Parathyroid adenoma (tissue), 2 donors: Measurements from ENCODE around the gene ALK.
"Not testable (repeated sequence)": the region's sequence is repeated elsewhere in the genome, so short reads cannot be mapped to it uniquely, and the experiment has no call there.

Source experiments
- H2AFZ ChIP-seq: fragments of 300-600 bp; sonication (generic); one replicate; pipeline ENCODE4 v1.7.0; 2017; ENCODE audit warnings: antibody characterized with exemption, mild to moderate bottlenecking
- H3K27ac ChIP-seq: fragments of 300-600 bp; sonication (generic); one replicate; pipeline ENCODE4 v1.7.0; 2017
- H3K27me3 ChIP-seq: fragments of 300-600 bp; sonication (generic); one replicate; pipeline ENCODE4 v1.7.0; 2017; ENCODE audit warnings: low read length; ENCODE audit not compliant: control insufficient read depth, insufficient read depth
- H3K36me3 ChIP-seq: fragments of 300-600 bp; sonication (generic); one replicate; pipeline ENCODE4 v1.7.0; 2017; ENCODE audit warnings: low read length; ENCODE audit not compliant: control insufficient read depth, insufficient read depth
- H3K4me1 ChIP-seq: fragments of 300-600 bp; sonication (generic); one replicate; pipeline ENCODE4 v1.7.0; 2017; ENCODE audit warnings: control low read depth
- H3K4me2 ChIP-seq: fragments of 300-600 bp; sonication (generic); one replicate; pipeline ENCODE4 v1.7.0; 2017; ENCODE audit warnings: low read length
- H3K4me3 ChIP-seq: fragments of 300-600 bp; sonication (generic); one replicate; pipeline ENCODE4 v1.7.0; 2017; ENCODE audit warnings: low read depth, low read length
- H3K79me2 ChIP-seq: fragments of 300-600 bp; sonication (generic); one replicate; pipeline ENCODE4 v1.7.0; 2017; ENCODE audit warnings: control low read depth
- H3K9ac ChIP-seq: fragments of 300-600 bp; sonication (generic); one replicate; pipeline ENCODE4 v1.7.0; 2017; ENCODE audit warnings: mild to moderate bottlenecking
- H3K9me3 ChIP-seq: fragments of 300-600 bp; sonication (generic); one replicate; pipeline ENCODE4 v1.7.0; 2017; ENCODE audit warnings: low read length; ENCODE audit not compliant: control insufficient read depth
- TF ChIP-seq, protein P1 (sequence below): fragments of 300-600 bp; sonication (generic); IDR thresholded peaks from one replicate; pipeline ENCODE4 v1.7.0; 2017; ENCODE audit warnings: antibody characterized with exemption, mild to moderate bottlenecking
- donor health status: primary hyperparathyroidism.

ALK gene

DNA sequence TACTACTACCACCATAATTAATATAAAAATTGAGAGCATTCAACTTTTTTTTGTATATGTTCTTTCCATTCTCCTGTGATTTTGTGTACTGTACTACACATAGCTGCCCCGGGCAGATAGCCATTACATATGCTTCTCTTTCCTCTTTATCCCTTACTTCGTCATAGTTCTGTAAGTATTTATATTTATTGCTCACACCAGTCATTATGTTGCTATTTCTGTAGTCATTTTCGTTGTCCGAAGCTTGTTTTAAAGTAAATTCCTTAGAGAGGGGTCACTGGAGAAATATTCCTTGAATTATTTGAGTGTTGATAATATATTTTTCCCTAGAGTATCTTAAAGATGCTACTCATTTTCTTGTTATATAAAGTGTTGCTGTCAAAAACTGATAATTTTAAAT lies 662.2 kb downstream of the ALK start:
- H3K4me2 ChIP-seq = no peak overlapping the region
- H3K79me2 ChIP-seq = no peaks in the 10 kb centered on the region
- no peak overlapping the region for H3K9ac ChIP-seq
- H2AFZ ChIP-seq = no peak overlapping the region
- H3K4me3 ChIP-seq = no peak overlapping the region
- H3K9me3 ChIP-seq = no peaks in the 10 kb centered on the region
- H3K36me3 ChIP-seq = no peaks in the 10 kb centered on the region
- no peaks in the 10 kb centered on the region for H3K4me1 ChIP-seq
- no peak overlapping the region for H3K27ac ChIP-seq
- TF ChIP-seq, protein P1, sequence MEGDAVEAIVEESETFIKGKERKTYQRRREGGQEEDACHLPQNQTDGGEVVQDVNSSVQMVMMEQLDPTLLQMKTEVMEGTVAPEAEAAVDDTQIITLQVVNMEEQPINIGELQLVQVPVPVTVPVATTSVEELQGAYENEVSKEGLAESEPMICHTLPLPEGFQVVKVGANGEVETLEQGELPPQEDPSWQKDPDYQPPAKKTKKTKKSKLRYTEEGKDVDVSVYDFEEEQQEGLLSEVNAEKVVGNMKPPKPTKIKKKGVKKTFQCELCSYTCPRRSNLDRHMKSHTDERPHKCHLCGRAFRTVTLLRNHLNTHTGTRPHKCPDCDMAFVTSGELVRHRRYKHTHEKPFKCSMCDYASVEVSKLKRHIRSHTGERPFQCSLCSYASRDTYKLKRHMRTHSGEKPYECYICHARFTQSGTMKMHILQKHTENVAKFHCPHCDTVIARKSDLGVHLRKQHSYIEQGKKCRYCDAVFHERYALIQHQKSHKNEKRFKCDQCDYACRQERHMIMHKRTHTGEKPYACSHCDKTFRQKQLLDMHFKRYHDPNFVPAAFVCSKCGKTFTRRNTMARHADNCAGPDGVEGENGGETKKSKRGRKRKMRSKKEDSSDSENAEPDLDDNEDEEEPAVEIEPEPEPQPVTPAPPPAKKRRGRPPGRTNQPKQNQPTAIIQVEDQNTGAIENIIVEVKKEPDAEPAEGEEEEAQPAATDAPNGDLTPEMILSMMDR = no peak
- no peaks in the 10 kb centered on the region for H3K27me3 ChIP-seq

DNA sequence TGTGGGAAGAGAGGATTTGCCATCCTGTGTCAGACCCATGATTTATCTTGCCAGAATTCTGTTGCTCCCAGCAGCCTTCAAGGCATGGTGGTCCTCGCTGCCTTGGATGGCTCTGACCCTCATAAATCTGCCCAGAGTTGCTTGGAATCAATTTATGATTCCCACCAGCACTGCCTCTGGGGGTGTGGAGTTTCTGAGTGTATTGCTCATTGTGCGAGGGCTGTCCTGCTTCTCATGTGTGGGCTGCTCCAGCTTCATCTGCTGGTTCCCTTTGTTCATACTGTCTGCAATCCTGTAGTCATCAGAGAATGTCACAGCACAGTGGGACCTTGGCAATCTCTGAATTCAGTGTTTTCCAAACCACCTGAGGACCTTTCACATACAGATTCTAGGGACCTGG lies 666.4 kb downstream of the ALK start:
- Histone ChIP-seq H3K9me3 (no peaks in the 10 kb centered on the region), H3K27me3 (no peaks in the 10 kb centered on the region), H3K79me2 (no peaks in the 10 kb centered on the region), H3K9ac (no peak overlapping the region), H3K4me2 (no peak overlapping the region), H3K4me1 (no peaks in the 10 kb centered on the region), H2AFZ (no peak overlapping the region), H3K27ac (no peak overlapping the region), H3K4me3 (no peak overlapping the region), H3K36me3 (no peaks in the 10 kb centered on the region)
- TF ChIP-seq, protein P1 = no peak

DNA sequence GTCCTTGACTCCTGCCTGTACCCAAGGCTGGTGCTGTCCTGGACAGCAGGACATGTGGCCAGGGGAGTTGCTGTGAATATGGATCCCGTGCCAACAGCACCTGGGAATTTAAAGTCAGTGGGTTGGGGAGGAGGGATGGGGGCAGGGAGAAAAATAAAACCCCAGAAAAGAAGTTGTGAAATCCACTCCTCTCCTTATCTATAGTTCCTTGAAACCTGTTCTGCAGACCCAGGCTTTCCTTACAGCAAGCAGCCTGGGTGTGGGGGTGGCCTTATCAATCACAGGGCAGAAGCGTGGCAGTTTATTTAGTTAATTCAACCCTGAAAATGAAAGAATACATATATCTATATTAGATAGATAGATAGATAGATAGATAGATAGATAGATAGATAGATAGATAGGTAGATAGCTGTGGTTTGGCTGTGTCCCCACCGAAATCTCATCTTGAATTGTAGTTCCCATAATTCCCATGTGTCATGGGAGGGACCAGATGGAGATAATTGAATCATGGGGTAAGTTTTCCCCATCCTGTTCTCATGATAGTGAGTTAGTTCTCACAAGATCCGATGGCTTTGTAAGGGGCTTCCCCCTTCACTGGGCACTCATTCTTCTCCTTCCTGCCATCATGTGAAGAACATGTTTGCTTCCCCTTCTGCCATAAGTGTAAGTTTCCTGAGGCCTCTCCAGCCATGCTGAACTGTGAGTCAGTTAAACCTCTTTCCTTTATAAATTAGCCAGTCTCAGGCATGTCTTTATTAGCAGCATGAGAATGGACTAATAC lies 667.7 kb downstream of the ALK start:
- H3K4me2 ChIP-seq, H3K4me3 ChIP-seq, H3K9ac ChIP-seq, H3K27ac ChIP-seq, H3K27me3 ChIP-seq, H3K79me2 ChIP-seq, H3K36me3 ChIP-seq, H3K4me1 ChIP-seq, H2AFZ ChIP-seq, H3K9me3 ChIP-seq: not testable (repeated sequence)

DNA sequence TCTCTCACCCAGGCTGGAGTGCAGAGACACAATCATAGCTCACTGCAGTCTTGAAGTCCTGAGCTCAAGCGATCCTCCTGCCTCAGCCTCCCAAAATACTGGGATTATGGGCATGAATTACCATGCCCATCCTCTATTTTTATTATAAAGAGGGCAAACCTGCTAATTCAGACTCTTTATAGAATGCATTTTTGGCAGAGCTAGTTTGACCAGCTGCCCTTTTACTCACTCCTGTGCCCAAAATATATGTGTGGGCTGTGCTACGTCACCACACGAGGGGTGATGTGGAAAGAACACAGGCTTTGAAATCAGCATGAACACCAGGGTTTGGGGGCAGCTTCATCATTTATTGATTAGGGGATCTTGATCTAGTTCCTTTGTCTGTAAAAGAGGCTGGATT lies 668.4 kb downstream of the ALK start:
- H2AFZ ChIP-seq = no peak overlapping the region
- no peak overlapping the region for H3K4me2 ChIP-seq
- H3K79me2 ChIP-seq = no peaks in the 10 kb centered on the region
- TF ChIP-seq, protein P1 = no peak
- H3K27me3 ChIP-seq = no peaks in the 10 kb centered on the region
- no peak overlapping the region for H3K9ac ChIP-seq
- H3K9me3 ChIP-seq = no peaks in the 10 kb centered on the region
- H3K4me1 ChIP-seq = no peaks in the 10 kb centered on the region
- H3K27ac ChIP-seq = no peak overlapping the region
- no peaks in the 10 kb centered on the region for H3K36me3 ChIP-seq
- no peak overlapping the region for H3K4me3 ChIP-seq

GRCh38 chr2:29251406-29251805 lies 670.0 kb downstream of the ALK start:
- H3K4me3 ChIP-seq = no peak overlapping the region
- no peak overlapping the region for H2AFZ ChIP-seq
- no peak overlapping the region for H3K4me2 ChIP-seq
- no peaks in the 10 kb centered on the region for H3K36me3 ChIP-seq
- no peak overlapping the region for H3K9ac ChIP-seq
- TF ChIP-seq, protein P1 = no peak
- H3K27me3 ChIP-seq = no peaks in the 10 kb centered on the region
- H3K4me1 ChIP-seq = no peaks in the 10 kb centered on the region
- no peak overlapping the region for H3K27ac ChIP-seq
- no peaks in the 10 kb centered on the region for H3K9me3 ChIP-seq
- no peaks in the 10 kb centered on the region for H3K79me2 ChIP-seq
